ENCODE results near the gene C9orf72.

DNA sequence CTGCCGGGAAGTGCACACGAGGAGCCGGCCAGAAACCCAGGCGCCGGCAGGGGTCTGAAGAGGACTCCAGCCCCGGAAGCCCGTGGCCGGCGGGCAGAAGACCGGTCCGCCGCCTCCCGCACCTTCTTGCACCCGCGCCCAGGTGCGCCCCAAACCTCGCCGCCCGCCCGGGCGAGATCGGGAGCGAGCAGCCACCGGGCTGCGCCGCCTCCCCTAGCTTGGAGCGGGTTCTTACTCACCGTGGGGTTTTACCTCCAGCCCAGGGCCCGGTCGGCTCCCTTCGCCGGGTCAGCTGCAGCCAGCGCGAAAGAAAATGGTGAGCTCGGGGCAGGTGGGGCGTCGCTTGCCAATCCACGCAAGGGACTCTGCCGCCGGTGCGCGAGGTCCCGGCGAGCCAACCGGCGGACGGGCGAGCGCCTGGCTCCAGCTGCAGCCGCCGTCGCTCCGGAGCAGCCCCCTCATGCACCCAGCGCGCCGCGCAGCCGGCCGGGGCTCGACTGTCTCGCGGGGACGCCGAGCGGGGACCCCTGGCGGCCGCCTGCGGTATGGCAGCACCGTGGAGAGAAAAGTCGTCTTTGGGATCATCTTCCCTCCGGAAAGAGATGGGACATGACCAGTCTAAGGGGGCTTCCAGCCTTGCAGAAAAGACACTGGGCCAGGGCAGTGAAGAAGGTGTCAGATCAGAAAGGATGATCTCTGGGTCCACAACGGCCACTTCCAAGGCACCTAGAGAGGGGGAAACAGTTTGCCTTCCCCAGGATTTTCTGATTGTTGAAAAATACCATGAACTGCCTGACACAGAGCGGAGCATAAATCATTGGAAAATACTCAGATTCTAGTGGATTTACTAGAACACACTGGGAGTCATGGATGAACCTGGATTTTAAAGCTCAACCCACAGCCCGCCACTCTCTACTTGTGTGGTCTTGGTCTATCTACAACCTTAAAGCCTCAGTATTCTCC is 43.7 kb downstream of the C9orf72 start, which contains the start of gene MOB3B:
- TF ChIP-seq, protein P1, sequence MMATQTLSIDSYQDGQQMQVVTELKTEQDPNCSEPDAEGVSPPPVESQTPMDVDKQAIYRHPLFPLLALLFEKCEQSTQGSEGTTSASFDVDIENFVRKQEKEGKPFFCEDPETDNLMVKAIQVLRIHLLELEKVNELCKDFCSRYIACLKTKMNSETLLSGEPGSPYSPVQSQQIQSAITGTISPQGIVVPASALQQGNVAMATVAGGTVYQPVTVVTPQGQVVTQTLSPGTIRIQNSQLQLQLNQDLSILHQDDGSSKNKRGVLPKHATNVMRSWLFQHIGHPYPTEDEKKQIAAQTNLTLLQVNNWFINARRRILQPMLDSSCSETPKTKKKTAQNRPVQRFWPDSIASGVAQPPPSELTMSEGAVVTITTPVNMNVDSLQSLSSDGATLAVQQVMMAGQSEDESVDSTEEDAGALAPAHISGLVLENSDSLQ (IDR thresholded peaks at IDR 0.05), result peak; percentile 21; the same call in 1 of the 2 replicates
- TF ChIP-seq HDGF (IDR thresholded peaks at IDR 0.05; ENCODE audit: borderline replicate concordance) (no peak), SUZ12 (IDR thresholded peaks at IDR 0.05) (no peak), FOXK2 (IDR thresholded peaks at IDR 0.05) (no peak), FOXM1 (IDR thresholded peaks at IDR 0.05; ENCODE audit: borderline replicate concordance) (no peak), ELF4 (IDR thresholded peaks at IDR 0.05) (no peak), SP1 (IDR thresholded peaks at IDR 0.05) (no peak), FOXA1 (IDR thresholded peaks at IDR 0.05) (no peak), TARDBP (IDR thresholded peaks at IDR 0.05) (no peak), LEF1 (IDR thresholded peaks at IDR 0.05; ENCODE audit: borderline replicate concordance) (no peak), L3MBTL2 (conservative IDR thresholded peaks at IDR 0.05) (peak; percentile 44; the same call in 1 of the 2 replicates), NFRKB (IDR thresholded peaks at IDR 0.05) (no peak), ZNF384 (IDR thresholded peaks at IDR 0.05) (no peak), BHLHE40 (IDR thresholded peaks at IDR 0.05; ENCODE audit: borderline replicate concordance) (no peak)

All from HEK293T (cell line).